HEK293 (cell line): Measurements from ENCODE around the gene ACAP2.

ENCODE experiments used
- CTCF ChIA-PET: fragments of 350-600 bp; formaldehyde crosslinking; extraction: SDS; loops from one replicate; lab custom pipeline; 2021; ENCODE audit warnings: antibody characterized with exemption; lab: Yijun Ruan, JAX
- POLR2A ChIA-PET: fragments of 300-600 bp; formaldehyde crosslinking; extraction: SDS; loops from one replicate; lab custom pipeline; 2020; ENCODE audit warnings: antibody characterized with exemption, inconsistent platforms; lab: Yijun Ruan, JAX
- H3K27ac ChIP-seq: fragments of 200-500 bp; sonication (Bioruptor generic); 2 replicates; pipeline ENCODE4 v1.5.1; 2014; ENCODE audit warnings: low read depth, low read length, control low read depth, inconsistent platforms; ENCODE audit errors: extremely low read depth
- H3K36me3 ChIP-seq, 2 experiments: fragments of 200-500 bp in 1 of 2; sonication (Bioruptor generic) in 1 of 2; 1 replicate in 1 of 2; 2 replicates in 1 of 2; pipeline ENCODE4 v1.5.1; 2014 to 2017; ENCODE audit warnings: inconsistent platforms in 2 of 2, low read length in 2 of 2; ENCODE audit not compliant: control insufficient read depth in 2 of 2, insufficient read depth in 1 of 2
- H3K4me1 ChIP-seq: fragments of 200-500 bp; sonication (Bioruptor generic); 2 replicates; pipeline ENCODE4 v1.5.1; 2014; ENCODE audit warnings: mild to moderate bottlenecking, low read length, inconsistent platforms; ENCODE audit not compliant: control insufficient read depth, insufficient read depth
- H3K4me3 ChIP-seq: 2 replicates; pipeline ENCODE4 v1.5.1; 2011; ENCODE audit warnings: low read depth, mild to moderate bottlenecking, control low read depth, low read length, moderate library complexity
- H3K9me3 ChIP-seq: fragments of 200-500 bp; sonication (Bioruptor generic); 2 replicates; pipeline ENCODE4 v1.5.1; 2014; ENCODE audit warnings: low read depth, low read length, inconsistent platforms; ENCODE audit not compliant: control insufficient read depth, insufficient read depth
- EGR2 ChIP-seq: fragments of 450-650 bp; formaldehyde crosslinking; IDR thresholded peaks from 2 replicates; pipeline ENCODE4 v1.5.1; 2016; ENCODE audit warnings: low read depth, missing biosample characterization, missing genetic modification characterization
- KLF1 ChIP-seq: fragments of 450-650 bp; formaldehyde crosslinking; IDR thresholded peaks from 2 replicates; pipeline ENCODE4 v1.5.1; 2016; ENCODE audit warnings: missing biosample characterization, missing genetic modification characterization
- PBX3 ChIP-seq: sonication (generic); formaldehyde crosslinking; IDR thresholded peaks from 2 replicates; pipeline ENCODE4 v1.8.1; 2022; ENCODE audit warnings: mild to moderate bottlenecking, moderate library complexity, missing genetic modification reagents
- PRDM4 ChIP-seq: fragments of 450-650 bp; formaldehyde crosslinking; IDR thresholded peaks from 2 replicates; pipeline ENCODE4 v1.5.1; 2017; ENCODE audit warnings: missing biosample characterization, missing genetic modification characterization
- SP3 ChIP-seq: fragments of 450-650 bp; formaldehyde crosslinking; IDR thresholded peaks from 2 replicates; pipeline ENCODE4 v1.5.1; 2016; ENCODE audit warnings: missing biosample characterization, missing genetic modification characterization
- ZBTB21 ChIP-seq: fragments of 450-650 bp; formaldehyde crosslinking; IDR thresholded peaks from 2 replicates; pipeline ENCODE4 v1.5.1; 2017; ENCODE audit warnings: missing biosample characterization, missing genetic modification characterization
- ZBTB48 ChIP-seq: fragments of 450-650 bp; formaldehyde crosslinking; IDR thresholded peaks from 2 replicates; pipeline ENCODE4 v1.5.1; 2016; ENCODE audit warnings: missing biosample characterization, missing genetic modification characterization
- ZFHX2 ChIP-seq: fragments of 450-650 bp; formaldehyde crosslinking; conservative IDR thresholded peaks from 2 replicates; pipeline ENCODE4 v1.5.1; 2016; ENCODE audit warnings: missing biosample characterization, missing genetic modification characterization
- ZNF157 ChIP-seq: fragments of 450-650 bp; formaldehyde crosslinking; IDR thresholded peaks from 2 replicates; pipeline ENCODE4 v1.5.1; 2016; ENCODE audit warnings: missing biosample characterization, missing genetic modification characterization
- ZNF16 ChIP-seq: fragments of 450-650 bp; formaldehyde crosslinking; IDR thresholded peaks from 2 replicates; pipeline ENCODE4 v1.5.1; 2016; ENCODE audit warnings: low read depth, missing biosample characterization, missing genetic modification characterization
- ZNF211 ChIP-seq: fragments of 450-650 bp; formaldehyde crosslinking; IDR thresholded peaks from 2 replicates; pipeline ENCODE4 v1.5.1; 2016; ENCODE audit warnings: low read depth, missing biosample characterization, missing genetic modification characterization
- ZNF239 ChIP-seq: fragments of 450-650 bp; formaldehyde crosslinking; IDR thresholded peaks from 2 replicates; pipeline ENCODE4 v1.5.1; 2016; ENCODE audit warnings: missing biosample characterization, missing genetic modification characterization
- ZNF514 ChIP-seq: fragments of 450-650 bp; formaldehyde crosslinking; IDR thresholded peaks from 2 replicates; pipeline ENCODE4 v1.5.1; 2016; ENCODE audit warnings: missing biosample characterization, missing genetic modification characterization
- ZNF548 ChIP-seq: fragments of 450-650 bp; formaldehyde crosslinking; IDR thresholded peaks from 2 replicates; pipeline ENCODE4 v1.5.1; 2016; ENCODE audit warnings: missing biosample characterization, missing genetic modification characterization
- ZNF558 ChIP-seq: fragments of 450-650 bp; formaldehyde crosslinking; IDR thresholded peaks from 2 replicates; pipeline ENCODE4 v1.5.1; 2016; ENCODE audit warnings: missing biosample characterization, missing genetic modification characterization
- ZNF560 ChIP-seq: fragments of 450-650 bp; formaldehyde crosslinking; IDR thresholded peaks from 2 replicates; pipeline ENCODE4 v1.5.1; 2017; ENCODE audit warnings: missing biosample characterization, missing genetic modification characterization, borderline replicate concordance
- ZNF571 ChIP-seq: fragments of 450-650 bp; formaldehyde crosslinking; IDR thresholded peaks from 2 replicates; pipeline ENCODE4 v1.5.0; 2017; ENCODE audit warnings: missing biosample characterization, missing genetic modification characterization
- ZNF623 ChIP-seq: fragments of 450-650 bp; formaldehyde crosslinking; IDR thresholded peaks from 2 replicates; pipeline ENCODE4 v1.5.1; 2016; ENCODE audit warnings: missing biosample characterization, missing genetic modification characterization
- ZNF645 ChIP-seq: fragments of 450-650 bp; formaldehyde crosslinking; IDR thresholded peaks from 2 replicates; pipeline ENCODE4; 2016; ENCODE audit warnings: missing biosample characterization, missing genetic modification characterization
- ZNF658 ChIP-seq: fragments of 450-650 bp; formaldehyde crosslinking; IDR thresholded peaks from 2 replicates; pipeline ENCODE4; 2016; ENCODE audit warnings: missing biosample characterization, missing genetic modification characterization
- ZNF664 ChIP-seq: fragments of 450-650 bp; formaldehyde crosslinking; IDR thresholded peaks from 2 replicates; pipeline ENCODE4 v1.5.1; 2016; ENCODE audit warnings: missing biosample characterization, missing genetic modification characterization
- ZNF677 ChIP-seq: fragments of 450-650 bp; IDR thresholded peaks from 2 replicates; pipeline ENCODE4 v1.5.0; 2018; ENCODE audit warnings: missing biosample characterization, mild to moderate bottlenecking, missing genetic modification characterization, moderate library complexity
- ZNF768 ChIP-seq: fragments of 450-650 bp; formaldehyde crosslinking; IDR thresholded peaks from 2 replicates; pipeline ENCODE4 v1.5.1; 2018; ENCODE audit warnings: missing biosample characterization, mild to moderate bottlenecking, missing genetic modification characterization
- ZNF777 ChIP-seq: fragments of 450-650 bp; formaldehyde crosslinking; IDR thresholded peaks from 2 replicates; pipeline ENCODE4 v1.5.1; 2017; ENCODE audit warnings: missing biosample characterization, missing genetic modification characterization, borderline replicate concordance
- TF ChIP-seq, protein P1 (sequence below): fragments of 450-650 bp; formaldehyde crosslinking; IDR thresholded peaks from 2 replicates; pipeline ENCODE4 v1.5.1; 2017; ENCODE audit warnings: missing biosample characterization, missing genetic modification characterization
- TF ChIP-seq, protein P2 (sequence below): fragments of 450-650 bp; formaldehyde crosslinking; IDR thresholded peaks from 2 replicates; pipeline ENCODE4 v1.5.1; 2016; ENCODE audit warnings: missing biosample characterization, missing genetic modification characterization
- TF ChIP-seq, protein P3 (sequence below): fragments of 450-650 bp; IDR thresholded peaks from 2 replicates; pipeline ENCODE4 v1.5.1; 2018; ENCODE audit warnings: missing biosample characterization, missing genetic modification characterization

ACAP2 gene

DNA sequence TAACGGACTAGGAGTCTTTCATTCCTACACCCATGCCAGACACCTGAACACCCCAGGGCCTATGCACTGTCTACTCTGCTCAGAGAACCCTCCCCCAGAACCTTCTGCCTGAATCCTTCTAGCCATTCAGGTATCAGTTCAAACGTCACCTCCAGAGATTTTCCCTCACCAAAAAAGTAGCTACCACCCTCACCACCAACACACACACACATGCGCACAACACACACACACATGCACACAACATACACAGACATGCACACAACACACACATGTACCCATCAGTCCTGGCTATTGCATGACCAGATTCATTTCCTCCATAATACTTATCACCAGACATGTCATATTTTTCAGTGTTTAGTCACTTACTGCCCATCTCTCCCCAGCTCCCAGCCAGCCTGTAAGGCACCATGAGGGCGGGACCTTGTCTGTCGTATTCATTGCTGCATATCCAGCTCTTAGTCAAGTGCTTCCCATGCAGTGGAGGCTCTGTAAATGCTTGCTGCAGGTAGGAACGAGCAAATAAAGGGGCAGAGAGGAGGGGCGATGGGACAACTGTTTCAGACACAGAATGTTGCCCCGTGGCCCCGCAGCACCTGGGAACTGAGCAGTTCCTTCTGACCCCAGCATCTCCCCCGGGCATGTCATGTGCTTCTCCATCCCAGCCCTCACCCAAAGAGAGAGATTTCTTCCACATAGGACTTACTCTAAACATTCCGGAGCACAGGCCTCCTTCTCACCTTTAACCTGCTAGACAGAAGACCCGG, 201.0 kb downstream of the ACAP2 start:
- Histone ChIP-seq H3K36me3 (peaks cover 0 to 6% of the 10 kb centered on the region in 2 experiments; a peak in 1 of 3 replicates), H3K4me3 (no peak overlapping the region), H3K9me3 (no peaks in the 10 kb centered on the region), H3K4me1 (no peaks in the 10 kb centered on the region), H3K27ac (no peak overlapping the region)
- ChIA-PET POLR2A (no interaction called here), CTCF (no interaction called here)
- TF ChIP-seq ZNF548 (tag by site-specific recombination) = no peak
- TF ChIP-seq, protein P1, sequence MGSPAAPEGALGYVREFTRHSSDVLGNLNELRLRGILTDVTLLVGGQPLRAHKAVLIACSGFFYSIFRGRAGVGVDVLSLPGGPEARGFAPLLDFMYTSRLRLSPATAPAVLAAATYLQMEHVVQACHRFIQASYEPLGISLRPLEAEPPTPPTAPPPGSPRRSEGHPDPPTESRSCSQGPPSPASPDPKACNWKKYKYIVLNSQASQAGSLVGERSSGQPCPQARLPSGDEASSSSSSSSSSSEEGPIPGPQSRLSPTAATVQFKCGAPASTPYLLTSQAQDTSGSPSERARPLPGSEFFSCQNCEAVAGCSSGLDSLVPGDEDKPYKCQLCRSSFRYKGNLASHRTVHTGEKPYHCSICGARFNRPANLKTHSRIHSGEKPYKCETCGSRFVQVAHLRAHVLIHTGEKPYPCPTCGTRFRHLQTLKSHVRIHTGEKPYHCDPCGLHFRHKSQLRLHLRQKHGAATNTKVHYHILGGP (tag by site-specific recombination) = no peak
- no peak for TF ChIP-seq ZNF157 (tag by site-specific recombination)
- no peak for TF ChIP-seq PBX3 (CRISPR knock-in tag)
- TF ChIP-seq ZNF664 = no peak
- TF ChIP-seq ZNF558 (tag by site-specific recombination) = no peak
- no peak for TF ChIP-seq ZNF211 (tag by site-specific recombination)
- no peak for TF ChIP-seq ZNF623 (tag by site-specific recombination)
- no peak for TF ChIP-seq EGR2
- TF ChIP-seq, protein P2, sequence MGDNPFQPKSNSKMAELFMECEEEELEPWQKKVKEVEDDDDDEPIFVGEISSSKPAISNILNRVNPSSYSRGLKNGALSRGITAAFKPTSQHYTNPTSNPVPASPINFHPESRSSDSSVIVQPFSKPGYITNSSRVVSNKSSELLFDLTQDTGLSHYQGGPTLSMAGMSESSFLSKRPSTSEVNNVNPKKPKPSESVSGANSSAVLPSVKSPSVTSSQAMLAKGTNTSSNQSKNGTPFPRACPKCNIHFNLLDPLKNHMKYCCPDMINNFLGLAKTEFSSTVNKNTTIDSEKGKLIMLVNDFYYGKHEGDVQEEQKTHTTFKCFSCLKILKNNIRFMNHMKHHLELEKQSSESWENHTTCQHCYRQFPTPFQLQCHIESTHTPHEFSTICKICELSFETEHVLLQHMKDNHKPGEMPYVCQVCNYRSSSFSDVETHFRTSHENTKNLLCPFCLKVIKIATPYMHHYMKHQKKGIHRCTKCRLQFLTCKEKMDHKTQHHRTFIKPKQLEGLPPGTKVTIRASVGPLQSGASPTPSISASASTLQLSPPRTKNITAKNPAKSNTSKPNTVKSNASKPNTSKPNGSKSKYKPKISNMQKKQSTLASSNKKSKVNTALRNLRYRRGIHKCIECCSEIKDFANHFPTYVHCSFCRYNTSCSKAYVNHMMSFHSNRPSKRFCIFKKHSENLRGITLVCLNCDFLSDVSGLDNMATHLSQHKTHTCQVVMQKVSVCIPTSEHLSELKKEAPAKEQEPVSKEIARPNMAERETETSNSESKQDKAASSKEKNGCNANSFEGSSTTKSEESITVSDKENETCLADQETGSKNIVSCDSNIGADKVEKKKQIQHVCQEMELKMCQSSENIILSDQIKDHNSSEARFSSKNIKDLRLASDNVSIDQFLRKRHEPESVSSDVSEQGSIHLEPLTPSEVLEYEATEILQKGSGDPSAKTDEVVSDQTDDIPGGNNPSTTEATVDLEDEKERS (tag by site-specific recombination) = no peak
- no peak for TF ChIP-seq ZBTB48 (tag by site-specific recombination)
- no peak for TF ChIP-seq ZBTB21
- no peak for TF ChIP-seq ZNF560
- no peak for TF ChIP-seq ZNF768
- no peak for TF ChIP-seq KLF1
- no peak for TF ChIP-seq ZNF514
- no peak for TF ChIP-seq ZNF658 (tag by site-specific recombination)
- no peak for TF ChIP-seq ZNF777 (tag by site-specific recombination)
- TF ChIP-seq PRDM4 = no peak

DNA sequence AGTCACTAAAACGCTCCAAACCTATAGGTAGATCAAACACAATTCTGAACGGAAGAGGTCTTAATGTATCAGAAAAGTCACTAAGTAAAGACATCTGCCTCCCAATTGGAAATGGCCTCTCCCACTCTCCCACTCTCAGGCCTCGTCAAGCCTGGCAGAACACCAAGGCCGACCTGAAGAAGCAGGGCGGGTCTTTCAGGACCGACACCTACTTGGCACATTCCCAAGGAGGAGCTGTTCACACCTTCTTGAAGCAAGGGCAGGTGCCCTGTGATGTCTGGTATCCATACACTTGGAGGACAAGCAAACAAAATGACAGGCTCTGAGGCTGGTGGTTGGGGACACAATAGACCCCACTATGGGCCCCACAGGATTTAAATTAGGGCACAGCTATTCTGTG, 201.9 kb downstream of the ACAP2 start:
- H3K4me3 ChIP-seq = no peak overlapping the region
- no peak overlapping the region for H3K27ac ChIP-seq
- H3K4me1 ChIP-seq = no peaks in the 10 kb centered on the region
- CTCF ChIA-PET = no interaction called here
- peaks cover 0 to 8% of the 10 kb centered on the region in 2 experiments; a peak in 1 of 3 replicates for H3K36me3 ChIP-seq
- no peaks in the 10 kb centered on the region for H3K9me3 ChIP-seq
- POLR2A ChIA-PET = no interaction called here
- TF ChIP-seq ZNF658 (tag by site-specific recombination) (no peak), SP3 (no peak), ZNF16 (tag by site-specific recombination) (no peak), ZNF645 (tag by site-specific recombination) (no peak), ZNF677 (tag by site-specific recombination) (no peak), ZNF239 (tag by site-specific recombination) (no peak), ZNF571 (no peak), ZFHX2 (tag by site-specific recombination) (no peak)
- TF ChIP-seq, protein P3, sequence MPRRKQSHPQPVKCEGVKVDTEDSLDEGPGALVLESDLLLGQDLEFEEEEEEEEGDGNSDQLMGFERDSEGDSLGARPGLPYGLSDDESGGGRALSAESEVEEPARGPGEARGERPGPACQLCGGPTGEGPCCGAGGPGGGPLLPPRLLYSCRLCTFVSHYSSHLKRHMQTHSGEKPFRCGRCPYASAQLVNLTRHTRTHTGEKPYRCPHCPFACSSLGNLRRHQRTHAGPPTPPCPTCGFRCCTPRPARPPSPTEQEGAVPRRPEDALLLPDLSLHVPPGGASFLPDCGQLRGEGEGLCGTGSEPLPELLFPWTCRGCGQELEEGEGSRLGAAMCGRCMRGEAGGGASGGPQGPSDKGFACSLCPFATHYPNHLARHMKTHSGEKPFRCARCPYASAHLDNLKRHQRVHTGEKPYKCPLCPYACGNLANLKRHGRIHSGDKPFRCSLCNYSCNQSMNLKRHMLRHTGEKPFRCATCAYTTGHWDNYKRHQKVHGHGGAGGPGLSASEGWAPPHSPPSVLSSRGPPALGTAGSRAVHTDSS = no peak
